NCI-H82 treated with DMSO at 0.1 percent for 48 hours (cell line): ENCODE results near the gene HTRA2.
"Not testable (repeated sequence)": the region's sequence is repeated elsewhere in the genome, so short reads cannot be mapped to it uniquely, and the experiment has no call there.

ENCODE experiments used
- DNase-seq: peaks from one replicate; lab custom pipeline; 2025; ENCODE audit not compliant: unreplicated experiment; lab: John Stamatoyannopoulos, UW

The HTRA2 gene

GRCh38 chr2:74558284-74559230 lies 28.8 kb downstream of the HTRA2 start:
- no peak for DNase-seq

- no peak for DNase-seq
Measured at GRCh38 chr2:74559912-74560311, 30.2 kb downstream of the HTRA2 start.

- DNase-seq, result no peak
Measured at GRCh38 chr2:74560591-74560990, 30.9 kb downstream of the HTRA2 start.

GRCh38 chr2:74561022-74561421 lies 31.3 kb downstream of the HTRA2 start:
- not testable (repeated sequence) for DNase-seq

- no peak for DNase-seq
Measured at GRCh38 chr2:74562126-74562775, 32.5 kb downstream of the HTRA2 start.

- no peak for DNase-seq
Measured at GRCh38 chr2:74564222-74564621, 34.5 kb downstream of the HTRA2 start.

- no peak for DNase-seq
Measured at GRCh38 chr2:74566076-74566753, 36.5 kb downstream of the HTRA2 start.

- no peak for DNase-seq
Measured at GRCh38 chr2:74566754-74567085, 37.0 kb downstream of the HTRA2 start.

- DNase-seq, result no peak
Measured at GRCh38 chr2:74567881-74568280, 38.1 kb downstream of the HTRA2 start.

GRCh38 chr2:74569686-74570085 lies 40.0 kb downstream of the HTRA2 start:
- no peak for DNase-seq

- no peak for DNase-seq
Measured at GRCh38 chr2:74571058-74571457, 41.3 kb downstream of the HTRA2 start.

GRCh38 chr2:74572178-74572925 lies 42.6 kb downstream of the HTRA2 start:
- DNase-seq, result no peak

- DNase-seq, result no peak
Measured at GRCh38 chr2:74573747-74574562, 44.2 kb downstream of the HTRA2 start.

- DNase-seq, result peak; percentile 45
Measured at GRCh38 chr2:74575320-74575719, 45.6 kb downstream of the HTRA2 start.

GRCh38 chr2:74576211-74576862 lies 46.6 kb downstream of the HTRA2 start:
- peak; percentile 51 for DNase-seq

GRCh38 chr2:74576863-74577229 lies 47.1 kb downstream of the HTRA2 start:
- no peak for DNase-seq

- no peak for DNase-seq
Measured at GRCh38 chr2:74577448-74577847, 47.7 kb downstream of the HTRA2 start.

- DNase-seq, result no peak
Measured at GRCh38 chr2:74578408-74578807, 48.7 kb downstream of the HTRA2 start.

GRCh38 chr2:74581463-74581862 lies 51.7 kb downstream of the HTRA2 start:
- no peak for DNase-seq

- DNase-seq, result no peak
Measured at GRCh38 chr2:74582184-74582583, 52.5 kb downstream of the HTRA2 start.
